ENCODE data around the gene RAD51D.

RAD51D gene

DNA sequence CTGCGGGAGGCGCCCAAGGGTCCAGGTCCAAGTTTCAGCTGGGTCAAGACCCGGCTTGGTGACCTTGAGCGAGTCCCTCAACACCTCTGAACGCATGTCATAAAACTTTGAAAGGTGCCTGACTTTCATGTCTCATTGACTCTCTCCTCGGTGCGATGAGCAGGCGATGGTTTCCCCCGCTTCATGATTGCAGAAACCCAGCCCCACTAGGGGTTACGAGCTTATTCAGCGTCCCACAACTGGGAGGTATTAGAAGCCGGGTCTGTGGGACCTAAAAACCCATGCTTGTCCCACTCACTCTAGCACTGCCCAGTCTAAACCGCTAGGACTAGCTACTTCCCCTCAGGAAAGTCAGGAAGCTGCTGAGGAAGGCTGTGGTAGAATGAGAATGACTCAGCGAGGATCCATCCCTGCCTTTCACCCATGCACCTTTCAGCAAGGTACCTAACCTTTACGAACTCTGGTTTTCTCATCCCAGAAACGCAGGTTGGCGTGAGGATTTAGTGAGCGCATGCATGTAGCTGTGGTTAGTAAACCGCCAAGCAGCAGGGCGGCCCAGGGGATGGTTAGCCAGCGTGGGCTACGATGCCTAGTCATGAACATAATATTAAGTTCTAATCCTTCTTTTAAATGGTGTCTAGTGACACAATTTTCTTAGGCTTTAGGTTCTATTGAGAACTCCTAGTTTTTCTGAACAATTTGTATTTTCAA lies 29.9 kb downstream of the RAD51D start:
- no peak for DNase-seq

DNA sequence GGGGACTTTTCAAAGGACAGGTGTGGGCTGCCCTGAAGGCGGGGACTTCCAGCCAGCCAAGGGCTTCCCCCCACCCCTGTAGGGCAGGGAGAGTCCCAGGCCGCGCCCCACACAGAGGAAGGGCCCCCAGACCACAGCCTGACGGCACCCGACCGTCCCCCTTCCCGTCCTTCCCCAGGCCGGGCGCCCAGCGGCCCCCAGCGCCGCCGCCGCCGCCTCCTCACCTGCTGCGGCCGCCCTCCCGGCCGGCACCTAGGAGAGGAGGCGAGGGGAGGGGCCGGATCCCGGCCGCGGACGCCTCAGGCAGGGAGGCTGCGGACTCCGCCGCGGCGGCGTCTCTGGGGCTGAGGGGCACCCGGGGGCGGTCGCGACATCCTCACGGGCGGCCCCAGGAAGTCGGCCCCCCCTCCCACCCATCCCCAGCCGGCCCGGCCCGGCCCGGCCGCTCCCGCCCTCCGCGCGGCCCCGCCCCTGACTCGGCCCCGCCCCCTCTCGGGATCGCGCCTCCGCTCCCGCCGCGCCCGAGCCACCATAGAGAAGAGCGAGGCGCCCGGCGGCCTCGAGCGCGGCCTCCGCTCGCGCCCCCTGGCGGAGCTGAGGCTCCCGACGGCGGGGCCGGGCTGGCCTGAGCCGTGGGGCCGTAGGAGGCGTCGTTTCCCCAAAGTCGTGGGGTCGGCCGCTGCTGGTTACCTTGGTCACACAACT lies 30.6 kb downstream of the RAD51D start:
- DNase-seq = peak; percentile 53

DNA sequence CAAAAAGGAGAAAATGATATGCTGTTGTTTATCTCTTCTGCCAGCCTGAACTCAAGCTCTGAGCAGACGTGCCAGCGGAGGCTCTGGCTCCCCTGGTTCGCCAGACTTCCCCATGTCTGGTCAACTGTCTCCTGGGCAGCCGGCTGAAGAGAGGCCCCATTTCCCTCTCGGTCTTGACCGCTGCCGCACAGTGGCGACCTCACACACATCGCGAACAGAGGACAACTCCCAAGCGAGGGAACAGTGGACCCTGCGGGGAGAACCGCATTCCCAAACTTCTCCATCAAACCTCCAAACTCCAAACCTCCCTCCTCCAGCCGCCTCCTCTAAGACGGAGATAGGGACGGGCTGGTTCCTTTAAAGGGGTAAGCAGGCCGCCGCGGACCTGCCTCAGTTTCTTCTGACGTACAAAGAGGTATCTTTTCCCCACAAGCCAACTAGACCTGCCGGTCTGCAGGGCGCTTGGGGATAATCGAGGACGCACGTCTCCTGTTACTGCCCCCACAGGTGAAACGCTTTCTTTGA lies 31.2 kb downstream of the RAD51D start:
- no peak for DNase-seq

DNA sequence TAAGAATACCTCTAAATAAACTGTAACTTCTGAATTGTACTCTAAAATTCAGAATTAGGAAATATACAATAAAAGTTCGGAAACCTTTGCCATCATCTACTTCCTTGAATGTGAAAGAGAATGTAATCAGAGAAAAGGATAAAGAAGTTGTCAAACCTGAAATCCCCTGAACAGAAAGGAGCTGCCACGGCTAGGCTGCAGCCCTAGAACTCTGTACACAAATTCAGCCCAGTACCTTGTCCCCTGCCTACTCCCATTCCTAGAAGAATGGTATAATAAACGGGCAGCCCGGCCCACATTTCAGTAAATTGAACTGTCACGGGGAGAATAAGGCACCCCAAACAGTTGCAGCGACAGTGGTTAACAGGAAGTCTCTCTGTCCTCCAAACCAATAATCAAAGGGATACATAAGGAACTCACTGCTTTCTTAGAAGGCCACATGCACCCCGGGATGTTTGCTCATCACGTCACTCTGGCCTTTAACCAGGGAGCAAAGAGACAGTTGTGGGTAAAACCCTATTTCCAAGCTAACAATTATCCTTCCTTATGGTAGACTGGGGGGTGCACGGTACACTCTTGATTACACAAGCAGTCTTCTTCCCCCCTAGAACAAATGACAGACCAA lies 31.8 kb downstream of the RAD51D start:
- no peak for DNase-seq

DNA sequence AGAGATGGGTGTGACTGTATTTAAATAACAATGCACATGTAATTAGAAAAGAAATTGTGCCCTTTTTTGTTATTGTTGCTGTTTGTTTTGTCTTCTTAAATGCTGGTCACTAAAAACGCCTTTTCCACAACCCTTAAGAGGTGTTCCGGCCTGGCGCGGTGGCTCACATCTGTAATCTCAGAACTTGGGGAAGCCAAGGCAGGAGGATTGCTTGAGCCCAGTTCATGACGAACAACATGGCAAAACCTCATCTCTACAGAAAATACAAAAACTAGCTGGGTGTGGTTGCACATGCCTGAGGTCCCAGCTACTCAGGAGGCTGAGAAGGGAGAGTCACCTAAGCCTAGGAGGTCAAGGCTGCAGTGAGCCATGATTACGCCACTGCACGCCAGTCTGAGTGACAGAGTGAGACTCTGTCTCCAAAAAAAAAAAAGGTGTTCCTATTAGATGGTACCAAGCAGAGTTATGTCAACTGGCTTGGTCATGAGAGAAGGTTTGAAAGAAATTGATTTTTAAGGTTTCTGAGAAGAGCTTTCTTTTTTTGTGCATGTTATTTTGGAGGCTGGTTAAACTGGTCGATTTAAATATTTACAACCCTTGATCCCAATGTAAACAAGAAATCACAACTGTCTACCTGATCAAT lies 32.6 kb downstream of the RAD51D start:
- no peak for DNase-seq

DNA sequence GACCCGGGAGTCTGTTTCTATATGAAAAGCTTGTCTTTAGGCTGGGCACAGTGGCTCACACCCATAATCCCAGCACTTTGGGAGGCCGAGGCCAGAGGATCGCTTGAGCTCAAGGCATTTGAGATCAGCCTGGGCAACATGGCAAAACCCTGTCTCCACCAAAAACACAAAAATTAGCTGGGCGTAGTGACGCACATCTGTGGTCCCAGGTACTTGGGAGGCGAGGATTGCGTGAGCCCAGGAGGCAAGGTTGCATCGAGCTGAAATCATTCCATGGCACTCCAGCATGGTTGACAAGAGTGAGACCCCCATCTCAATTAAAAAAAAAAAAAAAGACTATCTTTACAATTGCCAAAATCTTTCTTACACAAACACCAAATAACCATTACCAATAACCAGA lies 33.5 kb downstream of the RAD51D start:
- DNase-seq = no peak

DNA sequence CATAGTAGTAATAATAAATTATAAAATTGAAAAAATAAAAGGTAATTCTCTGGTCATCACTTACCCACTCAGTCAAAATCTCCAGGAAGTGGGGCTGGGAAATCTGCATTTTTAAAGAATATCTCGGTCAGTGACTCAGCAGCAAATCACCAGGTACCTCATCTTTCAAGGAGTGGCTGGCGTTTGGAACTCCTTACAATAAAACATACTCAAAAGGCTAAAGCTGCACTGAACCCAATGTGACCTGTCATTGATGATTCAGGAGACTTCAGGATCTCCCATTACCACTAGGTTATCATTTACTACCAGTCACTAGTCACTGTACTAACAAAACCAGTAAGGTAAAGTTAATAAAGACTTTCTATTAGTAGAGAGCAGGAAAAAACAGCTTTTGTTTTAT lies 34.7 kb downstream of the RAD51D start:
- no peak for DNase-seq

DNA sequence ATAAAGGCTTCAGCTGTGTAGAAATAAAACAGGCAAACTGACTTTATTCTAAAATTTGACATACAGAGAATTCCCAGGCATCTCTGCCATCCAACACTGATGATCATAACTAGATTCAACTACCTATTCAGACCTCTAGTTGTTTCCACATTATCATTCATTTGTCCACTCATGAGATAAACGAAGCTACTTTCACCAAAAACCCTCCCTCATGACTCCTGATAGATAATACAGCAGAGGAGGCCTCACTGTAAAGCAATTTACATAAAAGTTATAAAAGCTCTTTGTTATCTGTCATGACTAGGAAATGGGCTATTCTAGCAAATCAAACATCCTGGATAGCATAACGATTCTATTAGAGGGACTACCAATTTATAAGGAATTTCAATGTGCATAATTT lies 36.6 kb downstream of the RAD51D start:
- no peak for DNase-seq

DNA sequence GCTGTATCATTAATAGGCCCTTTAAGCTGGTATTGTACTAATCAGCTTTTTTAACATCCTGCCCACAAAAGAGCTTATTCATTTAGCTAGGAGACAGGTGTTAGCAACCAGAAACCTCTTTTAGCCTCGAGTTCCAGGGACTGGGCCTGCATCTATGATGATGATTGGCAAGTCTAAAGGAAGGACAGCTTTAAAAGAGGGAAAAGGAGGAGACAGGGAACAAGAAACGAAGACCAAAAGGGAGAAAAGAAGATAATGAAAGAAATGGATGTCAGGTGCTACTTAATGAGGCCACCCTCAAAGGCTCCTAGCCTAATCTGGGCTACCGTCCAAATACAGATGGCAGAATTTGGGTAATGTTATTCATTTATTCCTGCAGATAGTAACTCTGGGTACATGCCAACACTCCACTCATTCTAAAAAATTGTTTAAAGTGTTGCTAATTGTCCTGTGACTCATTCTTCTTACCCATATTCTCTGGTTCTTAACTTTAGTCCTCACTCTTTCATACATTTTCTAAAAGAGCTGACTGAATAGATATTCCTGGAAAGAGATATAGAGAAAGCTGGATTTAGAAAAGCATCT lies 37.5 kb downstream of the RAD51D start:
- peak; percentile 18 for DNase-seq

DNA sequence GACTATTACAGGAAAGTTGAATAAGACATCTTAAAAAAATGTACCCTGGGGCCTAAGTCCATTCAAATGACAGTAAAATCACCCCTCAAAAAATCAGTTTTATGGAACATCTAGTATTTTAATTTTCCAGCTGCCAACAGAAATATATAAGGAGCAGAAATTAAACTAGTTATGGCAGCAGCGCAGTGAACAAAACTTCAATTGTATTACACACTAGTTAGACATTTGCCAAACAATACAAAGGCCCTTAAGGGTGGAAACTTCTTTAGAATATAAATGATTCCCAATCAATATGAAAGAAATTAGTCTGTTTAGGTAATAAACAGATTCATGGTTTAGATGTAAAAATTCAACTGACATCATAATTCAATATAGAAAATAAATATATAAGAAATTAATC lies 38.0 kb downstream of the RAD51D start:
- no peak for DNase-seq

DNA sequence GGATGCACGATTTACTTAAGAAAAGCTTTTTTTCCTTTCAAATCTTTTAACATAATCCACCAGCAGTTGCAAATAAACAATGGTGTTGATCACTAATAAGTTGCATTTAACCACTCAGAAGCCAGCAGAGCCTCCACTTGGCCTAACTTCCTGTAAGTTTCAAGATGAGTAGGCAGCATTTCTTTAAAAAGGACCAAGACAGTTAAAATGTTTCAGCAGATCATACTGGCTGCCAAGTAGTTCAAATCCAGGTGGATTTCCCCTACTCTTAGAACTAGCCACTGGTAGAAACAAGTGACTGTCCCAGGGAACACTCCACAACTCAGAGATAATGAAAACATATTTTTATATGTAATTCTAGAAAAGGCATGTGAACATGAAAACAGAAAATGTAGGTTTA lies 39.1 kb downstream of the RAD51D start:
- DNase-seq = no peak

DNA sequence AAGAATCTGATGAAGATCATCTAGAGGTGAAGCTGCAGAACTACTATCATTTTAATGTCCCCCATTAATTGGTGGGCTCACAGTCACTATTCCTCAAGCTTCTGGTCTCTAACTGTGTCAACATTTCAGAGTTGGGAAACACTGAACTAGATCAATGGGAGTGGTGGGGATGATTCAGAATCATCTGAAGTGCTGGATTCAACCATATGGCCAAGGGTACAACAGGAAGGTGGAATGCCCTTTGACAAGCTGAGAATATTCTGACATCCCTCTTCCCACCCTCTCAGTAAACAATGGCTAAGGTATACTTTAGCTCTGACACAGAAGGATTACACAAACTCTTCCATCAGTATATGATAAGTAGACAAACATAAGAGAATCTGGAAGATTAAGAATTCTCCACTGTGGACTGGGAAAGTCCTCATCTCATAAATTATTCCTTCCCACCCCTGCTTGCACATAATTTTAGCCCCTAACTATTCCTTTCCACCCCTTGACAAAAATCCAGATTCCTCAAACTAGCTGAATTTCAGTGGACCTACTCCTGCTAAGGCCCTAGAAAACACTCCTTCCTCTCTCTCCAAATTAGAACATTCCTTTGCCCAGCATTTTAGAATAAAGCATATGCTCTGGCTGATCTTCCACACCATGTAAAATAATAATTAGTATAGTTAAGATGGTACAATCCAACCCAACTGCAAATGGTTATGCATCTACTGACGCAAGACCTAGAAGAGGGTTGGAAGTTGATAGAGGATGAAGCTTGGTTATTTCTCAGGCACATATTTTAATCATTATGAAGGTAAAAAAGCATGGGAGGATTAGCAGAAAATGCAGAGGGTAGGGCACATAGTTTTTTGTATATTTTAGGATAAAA lies 39.9 kb downstream of the RAD51D start:
- DNase-seq = no peak

DNA sequence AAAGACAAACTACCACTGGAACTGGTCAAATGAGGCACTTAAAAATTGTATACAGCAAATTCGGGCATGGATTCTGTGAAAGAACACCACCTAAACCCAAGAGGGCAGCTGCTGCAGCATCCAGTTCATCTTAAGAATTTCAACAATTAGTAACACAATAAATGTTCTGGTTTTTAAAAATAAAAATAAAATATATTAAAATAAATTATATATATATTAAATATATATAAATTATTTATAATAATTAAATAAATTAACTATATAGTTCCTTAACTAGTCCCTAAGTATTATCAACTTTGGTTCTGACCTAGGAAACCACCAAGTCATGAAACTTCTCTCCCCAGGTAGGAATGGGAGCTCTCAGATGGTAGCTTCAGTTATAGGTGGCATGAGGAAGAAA lies 42.8 kb downstream of the RAD51D start:
- no peak for DNase-seq

DNA sequence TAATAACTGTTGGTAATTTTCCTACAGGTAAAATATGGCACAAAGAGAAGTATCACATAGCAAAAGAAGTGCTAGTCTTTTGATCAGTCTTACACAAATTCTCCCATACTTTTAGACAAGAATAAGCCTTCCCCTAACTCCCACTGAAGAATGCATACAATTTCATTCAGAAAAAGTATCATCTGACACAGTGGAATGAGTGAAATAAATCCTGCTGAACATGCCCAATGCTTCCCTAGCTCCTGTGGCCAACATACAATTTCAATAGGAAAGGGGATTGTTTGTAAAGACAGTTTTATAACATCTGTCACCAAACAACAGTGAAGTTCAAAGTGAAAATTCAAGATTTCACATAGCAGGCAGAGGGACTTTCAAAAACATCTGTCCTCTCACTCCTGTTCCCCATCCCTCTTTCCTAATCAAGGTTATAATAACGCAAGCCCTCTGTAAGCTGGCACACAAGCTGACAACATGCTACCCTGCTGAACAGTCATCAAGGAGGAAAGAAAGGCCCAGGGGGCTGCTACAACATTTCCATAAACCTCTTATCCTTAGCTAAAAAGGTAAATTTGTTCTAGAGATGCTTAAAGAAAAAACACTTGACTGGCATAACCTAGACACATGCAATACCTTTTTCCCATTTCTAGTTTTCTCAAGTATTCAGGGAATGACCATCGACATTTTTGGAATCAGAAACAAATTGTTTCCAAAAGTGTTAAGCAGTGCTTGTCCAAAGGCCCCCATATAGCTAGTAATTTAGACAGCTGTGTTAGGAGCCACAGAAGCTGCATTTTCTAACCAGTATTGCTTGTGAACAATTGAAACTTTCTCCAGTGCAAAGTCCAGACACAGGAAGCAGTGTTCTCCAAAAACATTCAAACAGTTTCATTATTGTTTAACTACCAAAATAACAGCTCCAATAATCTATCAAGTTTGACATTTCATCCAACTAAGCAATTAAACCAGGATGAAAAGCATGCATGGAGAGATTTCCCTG lies 44.7 kb downstream of the RAD51D start:
- DNase-seq = no peak

DNA sequence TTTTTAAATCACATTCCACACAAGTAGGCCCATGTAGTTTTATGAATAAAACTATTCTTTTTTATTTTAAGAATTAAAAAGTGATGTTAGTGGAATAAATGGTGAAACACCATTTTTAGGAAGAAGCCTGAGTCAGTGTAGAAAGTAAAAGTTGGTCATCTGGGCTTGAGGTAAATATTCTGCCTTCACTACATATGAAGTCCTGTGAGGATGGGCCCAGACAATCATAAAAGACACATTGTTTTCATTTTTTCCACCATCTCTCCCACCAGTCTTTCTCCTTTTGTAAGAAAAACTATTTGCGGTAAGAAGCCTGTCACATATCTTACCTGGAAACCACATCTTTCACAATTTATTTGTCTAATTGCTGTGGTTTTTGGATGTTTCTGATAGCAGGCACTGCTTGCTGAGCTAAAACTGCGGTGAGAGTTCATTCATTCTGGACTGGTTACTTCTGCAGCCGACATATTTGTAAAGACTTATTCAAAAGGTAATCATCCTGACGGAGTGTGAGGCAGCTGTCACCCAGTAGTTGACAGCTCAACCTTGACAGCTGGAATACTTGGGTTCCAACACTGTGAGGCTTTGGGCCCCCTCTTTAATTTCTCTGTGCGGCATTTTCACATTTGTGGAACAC lies 45.6 kb downstream of the RAD51D start:
- no peak for DNase-seq

DNA sequence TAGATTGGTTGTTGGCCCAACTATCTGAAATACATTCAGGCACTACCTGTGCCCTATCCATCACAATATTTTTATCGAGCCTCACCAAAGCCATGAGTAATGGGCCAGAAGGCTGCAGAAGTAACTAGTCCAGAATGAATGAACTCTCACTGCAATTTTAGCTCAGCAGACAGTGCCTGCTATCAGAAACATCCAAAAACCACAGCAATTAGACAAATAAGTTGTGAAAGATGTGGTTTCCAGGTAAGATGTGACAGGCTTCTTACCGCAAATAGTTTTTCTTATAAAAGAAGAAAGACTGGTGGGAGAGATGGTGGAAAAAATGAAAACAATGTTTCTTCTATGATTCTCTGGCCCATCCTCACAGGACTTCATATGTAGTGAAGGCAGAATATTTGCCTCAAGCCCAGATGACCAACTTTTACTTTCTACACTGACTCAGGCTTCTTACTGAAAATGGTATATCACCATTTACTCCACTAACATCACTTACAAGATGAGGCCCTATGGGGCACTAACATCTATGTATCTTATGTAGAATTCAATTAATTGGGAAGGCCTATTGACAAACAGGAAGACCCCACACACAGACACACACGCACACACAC lies 46.4 kb downstream of the RAD51D start:
- DNase-seq = no peak

DNA sequence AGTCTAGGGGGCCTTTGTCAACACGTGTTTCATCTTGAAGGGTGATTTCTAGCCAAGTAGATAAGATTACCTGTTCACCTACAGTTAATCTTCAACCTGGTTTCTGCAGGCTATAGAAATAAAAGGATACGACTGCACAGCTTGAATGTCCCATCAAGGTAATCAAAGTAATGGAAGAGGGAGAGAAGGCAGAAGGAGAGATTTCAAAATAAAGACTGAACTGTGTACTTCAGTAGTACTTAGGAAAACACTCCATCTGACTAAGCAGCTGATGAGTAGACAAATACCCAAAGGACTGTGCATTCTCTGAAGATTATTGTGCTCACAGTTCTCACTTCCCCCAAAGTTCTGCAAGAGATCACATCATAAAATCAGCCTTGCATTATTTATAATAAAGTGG lies 50.3 kb downstream of the RAD51D start:
- no peak for DNase-seq

DNA sequence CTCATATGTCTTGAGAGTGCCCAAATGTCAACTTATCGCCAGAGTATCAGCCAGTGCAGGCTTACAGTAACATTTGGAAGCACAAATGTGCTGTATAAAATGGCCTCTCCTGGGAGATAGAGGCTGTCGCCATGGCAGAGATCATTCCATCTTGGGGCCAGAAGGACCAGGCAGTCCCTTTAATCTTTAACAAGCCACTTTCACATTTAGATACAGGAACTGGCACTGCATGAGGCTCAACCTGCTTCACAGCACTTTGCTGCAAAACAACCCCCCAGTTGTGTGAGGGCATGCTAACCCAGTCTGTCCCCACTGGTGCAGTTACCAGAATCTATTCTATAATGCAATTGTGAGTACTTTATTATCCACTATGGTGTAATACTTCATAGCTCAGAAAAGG lies 51.4 kb downstream of the RAD51D start:
- no peak for DNase-seq

DNA sequence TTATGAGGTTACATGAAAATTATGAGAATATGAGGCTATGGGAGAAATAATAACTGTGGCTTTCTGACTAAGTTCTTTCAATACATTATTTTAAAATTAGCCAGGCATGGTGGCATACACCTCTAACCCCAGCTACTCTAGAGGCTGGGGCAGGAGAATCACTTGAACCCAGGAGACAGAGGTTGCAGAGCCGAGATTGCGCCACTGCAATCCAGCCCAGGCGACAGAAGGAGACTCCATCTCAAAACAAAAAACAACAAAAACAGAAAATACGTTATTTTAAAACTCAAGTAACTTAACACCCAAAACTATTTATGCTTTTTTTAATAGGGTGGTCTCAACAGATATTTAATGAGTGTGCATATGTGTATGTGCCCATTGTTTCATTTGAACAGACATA lies 53.8 kb downstream of the RAD51D start:
- no peak for DNase-seq
